Loucy (cell line): ENCODE measurements around the gene STXBP1.

Experiments used
- CTCF ChIP-seq: fragments of 200-600 bp; sonication (generic); conservative IDR thresholded peaks from 2 replicates; pipeline ENCODE4 v1.5.1; 2014; ENCODE audit warnings: mild to moderate bottlenecking, antibody characterized with exemption, low read length
- EZH2phosphoT487 ChIP-seq: fragments of 200-600 bp; IDR thresholded peaks from 2 replicates; pipeline ENCODE4 v1.6.1; 2018; ENCODE audit warnings: antibody characterized with exemption, mild to moderate bottlenecking, moderate library complexity, borderline replicate concordance

- TF ChIP-seq CTCF, result no peak
- TF ChIP-seq EZH2phosphoT487, result no peak
Observed at GRCh38 chr9:127733614-127734013, 121.5 kb downstream of the STXBP1 start.
